Fibroblast of skin of scalp (primary cell): ENCODE results near the gene NLRP2B. TPM values are rescaled to one million over a fixed set of nuclear protein-coding genes. Genes with fewer than 3 reads are reported as not detected.
"Not testable (repeated sequence)": the region's sequence is repeated elsewhere in the genome, so short reads cannot be mapped to it uniquely, and the experiment has no call there.

ENCODE experiments used
- DNase-seq: peaks from one replicate; pipeline ENCODE4 v3.0.0-alpha.2; 2013
- polyA plus RNA-seq, 2 experiments: library from polyadenylated mRNA; unstranded; fragments of 120-200 nt; gene quantifications; one replicate each; pipeline ENCODE4 v1.2.1, GENCODE V29; 2013; ENCODE audit not compliant: insufficient read length in 2 of 2

The NLRP2B gene
- not detected for polyA plus RNA-seq (2013, experiment 1 of 2; ENCODE audit: insufficient read length)
- polyA plus RNA-seq (2013, experiment 2 of 2; ENCODE audit: insufficient read length) = not detected

- no peak for DNase-seq
These were observed at the start of gene NLRP2B for GRCh38 chrX:57680160-57680559. Gene NLRP2B (minus strand): TSS chrX:57680260.

GRCh38 chrX:57725995-57726394 is 45.9 kb upstream of the NLRP2B start:
- DNase-seq = not testable (repeated sequence)

- no peak for DNase-seq
These were observed 1.3 kb upstream of the NLRP2B start for GRCh38 chrX:57681341-57681740.

GRCh38 chrX:57678686-57679428 is 1.2 kb downstream of the NLRP2B start:
- DNase-seq = no peak

- no peak for DNase-seq
These were observed 2.8 kb downstream of the NLRP2B start for GRCh38 chrX:57677132-57677858.

- no peak for DNase-seq
These were observed 4.7 kb downstream of the NLRP2B start for GRCh38 chrX:57675320-57675719.

- no peak for DNase-seq
These were observed 5.2 kb downstream of the NLRP2B start for GRCh38 chrX:57674861-57675260.

- no peak for DNase-seq
These were observed 10.1 kb downstream of the NLRP2B start for GRCh38 chrX:57669961-57670360.

GRCh38 chrX:57667010-57667409 is 13.1 kb downstream of the NLRP2B start:
- no peak for DNase-seq

- DNase-seq = no peak
These were observed 25.0 kb downstream of the NLRP2B start for GRCh38 chrX:57655065-57655464.

- no peak for DNase-seq
These were observed 27.4 kb downstream of the NLRP2B start for GRCh38 chrX:57652705-57653104.

- no peak for DNase-seq
These were observed 28.7 kb downstream of the NLRP2B start for GRCh38 chrX:57651169-57651919.

- DNase-seq = no peak
These were observed 33.0 kb downstream of the NLRP2B start for GRCh38 chrX:57647020-57647419.

GRCh38 chrX:57643698-57644097 is 36.4 kb downstream of the NLRP2B start:
- no peak for DNase-seq

GRCh38 chrX:57641338-57641737 is 38.7 kb downstream of the NLRP2B start:
- no peak for DNase-seq

GRCh38 chrX:57640674-57641016 is 39.4 kb downstream of the NLRP2B start:
- no peak for DNase-seq

- DNase-seq = not testable (repeated sequence)
These were observed 50.6 kb downstream of the NLRP2B start for GRCh38 chrX:57629438-57629837.
